Measurements from ENCODE around the gene EIF4G1. TPM values are rescaled to one million over a fixed set of nuclear protein-coding genes. Genes with fewer than 3 reads are reported as not detected.
A peak's percentile ranks its signal among the peaks of the same experiment; 100 is the strongest.

Gene EIF4G1
- total RNA-seq, 2 donors from 2014 or later, result 146 to 213 TPM

- TF ChIP-seq POLR2A (IDR thresholded peaks at IDR 0.05) (no peak), CTCF (IDR thresholded peaks at IDR 0.05) (no peak)
- no peak for ATAC-seq
- Histone ChIP-seq H3K4me1 (peaks cover 7% of the 10 kb centered on the region), H3K4me3 (no peak overlapping the region), H3K27me3 (no peaks in the 10 kb centered on the region), H3K9me3 (no peaks in the 10 kb centered on the region), H3K36me3 (replicated peaks in 1 of 2; ENCODE audit: insufficient read depth in 1 of 2, low read depth in 2 of 2) (no peaks in the 10 kb centered on the region), H3K27ac (no peak overlapping the region)
- 91 to 92% methylated on average over 16 to 21 of the region's 21 CpGs for WGBS, 2 donors
- intact Hi-C loops (cut with DNase I), result no loop called here
- no peak for DNase-seq
Observed at GRCh38 chr3:184291738-184292445, 22.5 kb upstream of the EIF4G1 start.

DNA sequence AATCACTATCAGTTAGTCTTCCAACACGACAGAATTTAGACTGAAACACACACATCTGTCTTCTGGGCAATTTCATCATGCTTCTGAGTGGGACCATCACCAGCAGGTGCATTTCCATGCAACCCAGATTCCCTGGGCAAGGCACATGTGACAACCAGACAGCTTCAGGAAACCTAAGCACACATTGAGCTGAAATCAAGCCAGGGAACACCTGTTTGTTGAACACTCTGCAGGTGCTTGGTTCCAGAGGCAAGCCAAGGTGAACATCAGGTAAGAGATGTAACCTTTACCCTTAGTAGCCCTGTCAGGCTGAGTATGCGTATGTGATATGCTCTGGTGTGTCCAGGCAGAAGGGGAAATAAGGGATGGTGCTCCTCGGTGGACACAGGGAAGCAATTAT is 18.6 kb upstream of the EIF4G1 start:
- intact Hi-C loops (cut with DNase I), result no loop called here
- H3K9me3 ChIP-seq, result no peaks in the 10 kb centered on the region
- TF ChIP-seq POLR2A (IDR thresholded peaks at IDR 0.05) (no peak), CTCF (IDR thresholded peaks at IDR 0.05) (peak in 1 of 7 experiments; percentile 6)
- peak overlapping the region in 3 of 4 donors; percentile 7 to 78 (median 53) for H3K27ac ChIP-seq
- WGBS, 2 donors, result 23 to 26% methylated on average over 3 of the region's 3 CpGs
- DNase-seq, result peak; percentile 57 to 91 (median 76)
- no peaks in the 10 kb centered on the region for H3K27me3 ChIP-seq
- H3K36me3 ChIP-seq (replicated peaks in 1 of 2; ENCODE audit: insufficient read depth in 1 of 2, low read depth in 2 of 2), result no peaks in the 10 kb centered on the region
- peaks cover 28% of the 10 kb centered on the region for H3K4me1 ChIP-seq
- peak; percentile 7 for ATAC-seq
- no peak overlapping the region for H3K4me3 ChIP-seq

DNA sequence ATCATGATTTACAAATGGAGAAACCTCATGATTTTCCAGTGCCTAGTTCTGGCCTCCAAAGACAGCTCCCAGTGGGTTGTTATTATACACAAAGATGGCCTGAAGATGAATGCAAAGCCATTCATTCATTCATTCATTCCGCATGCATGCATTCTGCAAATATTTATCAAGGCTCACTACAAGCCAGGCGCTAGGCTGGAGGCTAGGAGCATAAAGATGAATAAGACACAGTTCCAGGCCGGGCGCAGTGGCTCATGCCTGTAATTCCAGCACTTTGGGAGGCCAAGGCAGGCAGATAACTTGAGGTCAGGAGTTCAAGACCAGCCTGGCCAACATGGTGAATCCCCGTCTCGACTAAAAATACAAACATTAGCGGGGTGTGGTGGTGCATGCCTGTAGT is 17.8 kb upstream of the EIF4G1 start:
- Histone ChIP-seq H3K27me3 (no peaks in the 10 kb centered on the region), H3K4me3 (no peak overlapping the region), H3K4me1 (peaks cover 29% of the 10 kb centered on the region), H3K36me3 (replicated peaks in 1 of 2; ENCODE audit: insufficient read depth in 1 of 2, low read depth in 2 of 2) (peaks cover 0 to 2% of the 10 kb centered on the region in 2 donors), H3K9me3 (no peaks in the 10 kb centered on the region), H3K27ac (peak overlapping the region in 1 of 4 donors; percentile 78)
- DNase-seq (no peak), ATAC-seq (no peak)
- intact Hi-C loops (cut with DNase I), result no loop called here
- WGBS, 2 donors, result 63 to 91% methylated on average over 2 to 7 of the region's 7 CpGs
- no peak for TF ChIP-seq POLR2A (IDR thresholded peaks at IDR 0.05)
- TF ChIP-seq CTCF (IDR thresholded peaks at IDR 0.05), result no peak

- ATAC-seq (peak; percentile 98), DNase-seq (peak; percentile 98 to 99 (median 98))
- intact Hi-C loops (cut with DNase I), result no loop called here
- Histone ChIP-seq H3K4me1 (peaks cover 29% of the 10 kb centered on the region), H3K27me3 (no peaks in the 10 kb centered on the region), H3K4me3 (peak within 1 kb of the TSS; percentile 49 to 85), H3K9me3 (no peaks in the 10 kb centered on the region), H3K27ac (peak within 1 kb of the TSS; percentile 74 to 93 (median 84)), H3K36me3 (replicated peaks in 1 of 2; ENCODE audit: insufficient read depth in 1 of 2, low read depth in 2 of 2) (peaks cover 11 to 19% of the 10 kb centered on the region in 2 donors)
- TF ChIP-seq CTCF (IDR thresholded peaks at IDR 0.05), result peak in 1 of 7 experiments; percentile 11
- TF ChIP-seq POLR2A (IDR thresholded peaks at IDR 0.05), result peak; percentile 46 to 92 (median 90)
- WGBS, 2 donors, result 0 to 1% methylated on average over 1 to 77 of the region's 78 CpGs
Observed at GRCh38 chr3:184298759-184299487, 15.5 kb upstream of the EIF4G1 start, which contains the start of gene PSMD2. Gene PSMD2, plus strand, starts transcription at chr3:184299241. Its CDS starts 26 bp downstream, at chr3:184299267.
